Tibial artery (tissue), 4 donors: Measurements from ENCODE around the gene PROX2.

Experiments
- DNase-seq, 2 donors: peaks; one replicate each; pipeline ENCODE4 v3.0.0-alpha.2; 2019
- H3K27ac ChIP-seq, 2 donors: fragments of 200-600 bp; sonication (generic) in 1 of 2; 1 replicate in 1 of 2; 2 replicates in 1 of 2; pipeline ENCODE4 v1.5.1; 2018 to 2019; ENCODE audit warnings: mild to moderate bottlenecking in 1 of 2
- H3K27me3 ChIP-seq, 2 donors: fragments of 200-600 bp; sonication (generic) in 1 of 2; one replicate each; pipeline versions ENCODE4 v1.5.1 to v1.6.0; 2016 to 2019
- H3K36me3 ChIP-seq, 3 donors: fragments of 200-600 bp; sonication (generic) in 2 of 3; one replicate each; pipeline ENCODE4 v1.5.1; 2016 to 2019; ENCODE audit warnings: mild to moderate bottlenecking in 2 of 3
- H3K4me1 ChIP-seq, 4 donors: fragments of 200-600 bp; sonication (generic) in 2 of 4; 1 replicate in 3 of 4; 2 replicates in 1 of 4; pipeline ENCODE4 v1.5.1; 2016 to 2019
- H3K4me3 ChIP-seq, 2 donors: fragments of 200-600 bp; sonication (generic) in 1 of 2; 1 replicate in 1 of 2; 2 replicates in 1 of 2; pipeline ENCODE4 v1.5.1; 2018 to 2019; ENCODE audit warnings: mild to moderate bottlenecking in 2 of 2
- H3K9me3 ChIP-seq, 3 donors: fragments of 200-600 bp; sonication (generic) in 1 of 3; one replicate each; pipeline ENCODE4 v1.5.1; 2016 to 2019
- intact Hi-C: fragments of 100-400 bp; cut with DNase I; formaldehyde crosslinking; loops from one replicate; pipeline ENCODE4 v1.15.0; 2023; ENCODE audit warnings: low total_unique reads
- TF ChIP-seq, protein P1 (sequence below), 2 experiments: fragments of 200-600 bp in 1 of 2; fragments of 450-650 bp in 1 of 2; IDR thresholded peaks; one replicate each; pipeline ENCODE4 v1.5.1; 2017 to 2019; ENCODE audit warnings: antibody characterized with exemption in 2 of 2, mild to moderate bottlenecking in 1 of 2, moderate library complexity in 1 of 2

Gene PROX2

GRCh38 chr14:74909501-74909900, 33.6 kb upstream of the PROX2 start:
- no peak overlapping the region for H3K4me3 ChIP-seq
- H3K9me3 ChIP-seq, result no peaks in the 10 kb centered on the region
- peaks cover 0 to 4% (median 3%) of the 10 kb centered on the region in 3 donors for H3K36me3 ChIP-seq
- no peaks in the 10 kb centered on the region for H3K27me3 ChIP-seq
- intact Hi-C loops, result no loop called here
- DNase-seq, result peak in 1 of 2 donors; percentile 64
- TF ChIP-seq, protein P1, sequence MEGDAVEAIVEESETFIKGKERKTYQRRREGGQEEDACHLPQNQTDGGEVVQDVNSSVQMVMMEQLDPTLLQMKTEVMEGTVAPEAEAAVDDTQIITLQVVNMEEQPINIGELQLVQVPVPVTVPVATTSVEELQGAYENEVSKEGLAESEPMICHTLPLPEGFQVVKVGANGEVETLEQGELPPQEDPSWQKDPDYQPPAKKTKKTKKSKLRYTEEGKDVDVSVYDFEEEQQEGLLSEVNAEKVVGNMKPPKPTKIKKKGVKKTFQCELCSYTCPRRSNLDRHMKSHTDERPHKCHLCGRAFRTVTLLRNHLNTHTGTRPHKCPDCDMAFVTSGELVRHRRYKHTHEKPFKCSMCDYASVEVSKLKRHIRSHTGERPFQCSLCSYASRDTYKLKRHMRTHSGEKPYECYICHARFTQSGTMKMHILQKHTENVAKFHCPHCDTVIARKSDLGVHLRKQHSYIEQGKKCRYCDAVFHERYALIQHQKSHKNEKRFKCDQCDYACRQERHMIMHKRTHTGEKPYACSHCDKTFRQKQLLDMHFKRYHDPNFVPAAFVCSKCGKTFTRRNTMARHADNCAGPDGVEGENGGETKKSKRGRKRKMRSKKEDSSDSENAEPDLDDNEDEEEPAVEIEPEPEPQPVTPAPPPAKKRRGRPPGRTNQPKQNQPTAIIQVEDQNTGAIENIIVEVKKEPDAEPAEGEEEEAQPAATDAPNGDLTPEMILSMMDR (IDR thresholded peaks at IDR 0.05), result no peak
- peaks cover 0 to 34% (median 15%) of the 10 kb centered on the region in 4 donors for H3K4me1 ChIP-seq
- H3K27ac ChIP-seq, result no peak overlapping the region

GRCh38 chr14:74908861-74909341, 33.0 kb upstream of the PROX2 start:
- TF ChIP-seq, protein P1 (IDR thresholded peaks at IDR 0.05), result no peak
- no peak overlapping the region for H3K4me3 ChIP-seq
- DNase-seq, result peak in 1 of 2 donors; percentile 54
- no peaks in the 10 kb centered on the region for H3K27me3 ChIP-seq
- peaks cover 0 to 29% (median 15%) of the 10 kb centered on the region in 4 donors for H3K4me1 ChIP-seq
- intact Hi-C loops, result no loop called here
- no peaks in the 10 kb centered on the region for H3K9me3 ChIP-seq
- H3K36me3 ChIP-seq, result peaks cover 0 to 9% (median 4%) of the 10 kb centered on the region in 3 donors
- no peak overlapping the region for H3K27ac ChIP-seq

DNA sequence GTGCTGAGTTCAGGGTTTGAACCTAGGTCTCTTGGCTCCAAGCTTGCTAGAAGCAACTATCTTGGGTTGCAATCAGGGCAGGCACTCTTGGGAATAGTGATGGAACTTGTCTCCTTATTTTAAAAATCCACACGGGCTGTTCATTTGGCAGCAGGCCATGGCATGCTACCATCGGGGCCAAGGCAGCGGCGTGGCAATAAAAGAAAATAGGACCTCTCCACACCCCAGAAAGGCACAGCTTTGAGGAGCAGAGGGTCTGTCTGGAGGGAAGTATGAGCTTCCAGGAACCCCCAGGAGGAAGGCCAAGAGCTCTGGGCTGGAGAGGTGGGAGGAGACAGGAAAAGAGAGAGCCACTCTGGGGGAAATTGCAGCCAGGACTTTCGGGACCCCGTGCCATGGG, 31.8 kb upstream of the PROX2 start:
- TF ChIP-seq, protein P1 (IDR thresholded peaks at IDR 0.05), result no peak
- H3K4me3 ChIP-seq, result no peak overlapping the region
- peaks cover 0 to 29% (median 15%) of the 10 kb centered on the region in 4 donors for H3K4me1 ChIP-seq
- no peaks in the 10 kb centered on the region for H3K9me3 ChIP-seq
- DNase-seq, result no peak
- no peaks in the 10 kb centered on the region for H3K27me3 ChIP-seq
- intact Hi-C loops, result no loop called here
- H3K27ac ChIP-seq, result peak overlapping the region in 1 of 2 donors; percentile 6
- H3K36me3 ChIP-seq, result peaks cover 6 to 21% (median 8%) of the 10 kb centered on the region in 3 donors

DNA sequence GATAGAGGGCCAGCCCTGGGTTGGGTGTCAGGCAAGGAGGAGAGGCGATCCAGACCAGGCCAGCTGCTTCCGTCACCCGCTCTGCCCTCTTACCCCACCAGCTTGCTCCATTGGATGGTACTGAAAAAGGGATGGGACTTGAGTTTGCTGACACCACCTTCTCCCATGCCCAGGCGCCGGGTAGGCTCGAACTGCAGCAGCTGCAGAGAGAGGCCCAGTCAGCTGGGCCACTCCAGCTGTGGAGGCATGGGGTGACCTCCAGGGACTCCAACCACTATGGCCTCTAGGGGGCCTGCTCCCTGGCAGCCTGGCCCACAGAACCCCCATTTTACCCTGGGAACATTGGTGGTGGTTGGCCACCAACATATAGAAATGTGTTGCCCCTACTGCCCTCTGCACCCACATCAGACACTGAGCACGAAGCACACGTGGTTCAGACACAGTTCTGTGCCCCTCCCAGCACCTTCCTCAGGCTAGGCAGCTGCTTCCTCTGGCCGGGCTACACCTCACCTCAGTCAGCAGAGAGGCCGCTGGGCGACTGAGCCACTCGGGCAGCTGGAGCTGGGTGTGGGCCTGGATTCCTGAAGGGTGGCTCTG, 31.1 kb upstream of the PROX2 start:
- TF ChIP-seq, protein P1 (IDR thresholded peaks at IDR 0.05), result no peak
- intact Hi-C loops, result no loop called here
- Histone ChIP-seq H3K27me3 (no peaks in the 10 kb centered on the region), H3K36me3 (peaks cover 13 to 28% (median 14%) of the 10 kb centered on the region in 3 donors), H3K4me3 (no peak overlapping the region), H3K27ac (no peak overlapping the region), H3K9me3 (no peaks in the 10 kb centered on the region), H3K4me1 (peaks cover 0 to 29% (median 15%) of the 10 kb centered on the region in 4 donors)
- DNase-seq, result no peak

- intact Hi-C loops, result loop anchor here (2.0 kb wide), 1 partner anchor 43 kb away; no protein-coding TSS in a partner anchor
- DNase-seq, result peak; percentile 62 to 81
- TF ChIP-seq, protein P1 (IDR thresholded peaks at IDR 0.05), result peak; percentile 90 to 92
Observed at GRCh38 chr14:74905595-74906142, 29.7 kb upstream of the PROX2 start.

More at GRCh38 chr14:74905595-74906142, 29.7 kb upstream of the PROX2 start:
- Histone ChIP-seq H3K27me3 (no peaks in the 10 kb centered on the region), H3K27ac (no peak overlapping the region), H3K9me3 (no peaks in the 10 kb centered on the region), H3K4me3 (no peak overlapping the region), H3K4me1 (peaks cover 0 to 26% (median 15%) of the 10 kb centered on the region in 4 donors), H3K36me3 (peaks cover 26 to 42% (median 28%) of the 10 kb centered on the region in 3 donors)
